ENCODE measurements around the gene ABRAXAS1. TPM values are rescaled to one million over a fixed set of nuclear protein-coding genes. Genes with fewer than 3 reads are reported as not detected.
A peak's percentile ranks its signal among the peaks of the same experiment; 100 is the strongest.
"Not testable (repeated sequence)": the region's sequence is repeated elsewhere in the genome, so short reads cannot be mapped to it uniquely, and the experiment has no call there.

ABRAXAS1 gene
- total RNA-seq, 1 donor from 2014 or later = 37.5 TPM

DNA sequence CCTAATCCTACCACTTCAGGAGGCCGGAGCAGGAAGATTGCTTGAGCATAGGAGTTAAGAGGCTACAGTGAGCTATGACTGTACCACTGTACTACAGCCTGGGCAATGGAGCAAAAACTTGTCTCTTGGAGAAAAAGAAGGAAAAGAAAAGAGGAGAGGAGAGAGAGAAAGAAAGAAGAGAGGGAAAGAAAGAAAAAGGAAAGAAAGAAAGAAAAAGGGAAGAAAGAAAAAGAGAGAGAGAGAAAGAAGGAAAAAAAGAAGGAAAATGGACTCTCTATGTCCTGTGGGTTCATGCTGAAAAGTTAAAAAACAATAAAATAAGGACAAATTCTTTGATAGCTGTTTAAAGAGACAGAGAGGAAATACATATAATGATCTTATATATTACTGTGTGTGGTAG lies 13.3 kb upstream of the ABRAXAS1 start:
- H3K27me3 Mint-ChIP-seq (ENCODE audit: unreplicated experiment) = no peaks in the 10 kb centered on the region
- no peak overlapping the region for H3K4me3 Mint-ChIP-seq (ENCODE audit: unreplicated experiment)
- no peak for DNase-seq (ENCODE audit: low spot score)
- H3K4me1 Mint-ChIP-seq (ENCODE audit: unreplicated experiment) = peaks cover 4% of the 10 kb centered on the region
- H3K36me3 Mint-ChIP-seq (ENCODE audit: low read depth, unreplicated experiment) = no peaks in the 10 kb centered on the region
- H3K27ac Mint-ChIP-seq (ENCODE audit: unreplicated experiment) = no peak overlapping the region
- no peaks in the 10 kb centered on the region for H3K9me3 Mint-ChIP-seq (ENCODE audit: unreplicated experiment)
- TF ChIP-seq, protein P1, sequence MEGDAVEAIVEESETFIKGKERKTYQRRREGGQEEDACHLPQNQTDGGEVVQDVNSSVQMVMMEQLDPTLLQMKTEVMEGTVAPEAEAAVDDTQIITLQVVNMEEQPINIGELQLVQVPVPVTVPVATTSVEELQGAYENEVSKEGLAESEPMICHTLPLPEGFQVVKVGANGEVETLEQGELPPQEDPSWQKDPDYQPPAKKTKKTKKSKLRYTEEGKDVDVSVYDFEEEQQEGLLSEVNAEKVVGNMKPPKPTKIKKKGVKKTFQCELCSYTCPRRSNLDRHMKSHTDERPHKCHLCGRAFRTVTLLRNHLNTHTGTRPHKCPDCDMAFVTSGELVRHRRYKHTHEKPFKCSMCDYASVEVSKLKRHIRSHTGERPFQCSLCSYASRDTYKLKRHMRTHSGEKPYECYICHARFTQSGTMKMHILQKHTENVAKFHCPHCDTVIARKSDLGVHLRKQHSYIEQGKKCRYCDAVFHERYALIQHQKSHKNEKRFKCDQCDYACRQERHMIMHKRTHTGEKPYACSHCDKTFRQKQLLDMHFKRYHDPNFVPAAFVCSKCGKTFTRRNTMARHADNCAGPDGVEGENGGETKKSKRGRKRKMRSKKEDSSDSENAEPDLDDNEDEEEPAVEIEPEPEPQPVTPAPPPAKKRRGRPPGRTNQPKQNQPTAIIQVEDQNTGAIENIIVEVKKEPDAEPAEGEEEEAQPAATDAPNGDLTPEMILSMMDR (IDR thresholded peaks at IDR 0.05; ENCODE audit: unreplicated experiment) = no peak

DNA sequence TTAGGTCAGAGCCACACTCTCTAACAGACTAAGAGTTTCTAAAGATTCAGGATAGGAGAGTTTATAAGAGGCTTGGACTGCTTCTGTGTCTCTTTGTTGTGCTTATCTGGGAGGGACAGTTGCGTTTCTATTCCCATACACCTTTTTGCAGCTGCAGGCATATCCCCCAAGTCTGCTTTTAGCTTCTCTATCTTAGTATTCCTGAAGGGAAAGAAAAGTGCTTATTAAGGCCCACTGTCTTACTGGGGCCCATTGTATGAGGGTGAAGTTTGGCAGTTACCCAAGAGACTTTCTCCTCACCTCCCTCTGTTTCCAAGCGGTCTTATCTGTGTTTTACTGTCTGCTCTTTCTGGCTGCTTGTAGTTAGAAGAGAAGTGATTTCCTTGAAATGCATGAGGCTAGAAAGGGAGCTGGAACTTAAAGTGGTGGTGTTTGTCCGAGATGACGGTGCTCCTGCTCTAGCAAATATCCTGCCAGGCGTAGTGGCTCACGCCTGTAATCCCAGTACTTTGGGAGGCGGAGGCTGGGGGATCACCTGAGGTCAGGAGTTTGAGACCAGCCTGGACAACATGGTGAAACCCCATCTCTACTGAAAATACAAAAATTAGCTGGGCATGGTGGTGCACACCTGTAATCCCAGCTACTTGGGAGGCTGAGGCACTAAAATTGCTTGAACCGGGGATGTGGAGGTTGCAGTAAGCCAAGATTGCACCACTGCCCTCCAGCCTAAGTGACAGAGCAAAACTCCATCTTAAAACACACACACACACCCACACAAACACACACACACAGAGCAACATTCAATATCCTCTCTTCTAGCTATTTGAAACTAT lies 11.4 kb upstream of the ABRAXAS1 start:
- not testable (repeated sequence) for DNase-seq (ENCODE audit: low spot score); H3K4me1 Mint-ChIP-seq (ENCODE audit: unreplicated experiment); H3K9me3 Mint-ChIP-seq (ENCODE audit: unreplicated experiment); H3K27me3 Mint-ChIP-seq (ENCODE audit: unreplicated experiment); H3K4me3 Mint-ChIP-seq (ENCODE audit: unreplicated experiment); H3K36me3 Mint-ChIP-seq (ENCODE audit: low read depth, unreplicated experiment); H3K27ac Mint-ChIP-seq (ENCODE audit: unreplicated experiment)

DNA sequence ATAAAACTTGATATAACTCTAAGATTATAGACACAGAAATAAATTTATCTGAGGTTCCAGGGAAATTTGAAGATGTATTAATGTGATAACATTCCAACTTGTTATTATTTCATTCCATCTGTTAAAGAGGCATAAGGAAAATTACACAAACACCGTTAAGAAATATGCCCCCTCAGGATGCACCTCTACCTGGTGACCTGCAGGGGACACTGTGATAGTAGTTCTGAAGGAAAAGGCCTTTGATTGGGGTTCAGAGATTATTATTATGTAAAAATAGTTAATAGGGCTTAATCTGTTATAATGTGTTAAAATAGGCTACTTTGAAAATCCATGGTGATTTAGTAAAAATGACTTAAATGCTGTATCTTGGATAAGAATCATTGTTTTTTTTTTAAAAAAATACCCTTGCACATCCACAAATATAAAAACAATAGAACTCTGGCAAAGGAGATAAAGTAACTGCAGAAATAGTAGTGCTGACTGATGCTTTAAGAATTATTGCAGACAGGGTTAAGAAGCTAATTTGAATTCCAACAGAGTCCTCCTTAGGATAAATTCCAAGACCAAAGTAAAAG lies 6.1 kb upstream of the ABRAXAS1 start:
- H3K4me3 Mint-ChIP-seq (ENCODE audit: unreplicated experiment) = no peak overlapping the region
- DNase-seq (ENCODE audit: low spot score) = peak; percentile 21
- H3K9me3 Mint-ChIP-seq (ENCODE audit: unreplicated experiment) = no peaks in the 10 kb centered on the region
- no peaks in the 10 kb centered on the region for H3K36me3 Mint-ChIP-seq (ENCODE audit: low read depth, unreplicated experiment)
- no peak overlapping the region for H3K27ac Mint-ChIP-seq (ENCODE audit: unreplicated experiment)
- H3K27me3 Mint-ChIP-seq (ENCODE audit: unreplicated experiment) = no peaks in the 10 kb centered on the region
- TF ChIP-seq, protein P1 (IDR thresholded peaks at IDR 0.05; ENCODE audit: unreplicated experiment) = peak; percentile 92
- H3K4me1 Mint-ChIP-seq (ENCODE audit: unreplicated experiment) = peaks cover 3% of the 10 kb centered on the region

DNA sequence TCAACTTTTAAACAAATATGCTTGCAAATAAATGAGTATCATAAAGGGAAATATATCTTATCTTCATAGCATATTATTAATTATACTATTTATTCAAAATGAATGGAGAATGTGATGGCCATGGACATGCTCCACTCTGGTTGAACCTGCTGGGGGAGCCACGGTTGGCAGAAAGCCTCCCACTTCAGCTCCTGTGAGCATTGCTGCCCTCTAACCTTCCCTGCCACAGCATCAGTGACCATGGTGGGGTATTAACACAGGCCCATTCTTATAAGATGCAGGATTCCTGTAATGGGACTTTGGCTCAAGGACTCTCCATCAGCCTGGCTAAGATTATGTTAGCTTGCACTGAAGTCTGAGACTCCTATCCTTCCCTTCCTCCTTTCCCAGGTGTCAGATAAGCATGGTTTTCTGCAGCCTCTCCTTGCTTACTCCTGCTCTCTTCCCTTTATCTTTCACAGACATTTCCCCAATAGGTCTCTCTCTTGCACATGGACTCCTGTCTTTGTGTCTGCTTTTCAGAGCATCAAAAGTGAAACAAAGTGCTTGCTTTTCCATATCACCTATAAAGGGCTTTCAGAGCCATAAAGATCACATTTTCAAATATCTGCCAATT lies 4.9 kb upstream of the ABRAXAS1 start:
- H3K9me3 Mint-ChIP-seq (ENCODE audit: unreplicated experiment) = no peaks in the 10 kb centered on the region
- peaks cover 3% of the 10 kb centered on the region for H3K4me1 Mint-ChIP-seq (ENCODE audit: unreplicated experiment)
- TF ChIP-seq, protein P1 (IDR thresholded peaks at IDR 0.05; ENCODE audit: unreplicated experiment) = no peak
- H3K27ac Mint-ChIP-seq (ENCODE audit: unreplicated experiment) = no peak overlapping the region
- H3K36me3 Mint-ChIP-seq (ENCODE audit: low read depth, unreplicated experiment) = no peaks in the 10 kb centered on the region
- H3K27me3 Mint-ChIP-seq (ENCODE audit: unreplicated experiment) = no peaks in the 10 kb centered on the region
- no peak for DNase-seq (ENCODE audit: low spot score)
- H3K4me3 Mint-ChIP-seq (ENCODE audit: unreplicated experiment) = no peak overlapping the region

DNA sequence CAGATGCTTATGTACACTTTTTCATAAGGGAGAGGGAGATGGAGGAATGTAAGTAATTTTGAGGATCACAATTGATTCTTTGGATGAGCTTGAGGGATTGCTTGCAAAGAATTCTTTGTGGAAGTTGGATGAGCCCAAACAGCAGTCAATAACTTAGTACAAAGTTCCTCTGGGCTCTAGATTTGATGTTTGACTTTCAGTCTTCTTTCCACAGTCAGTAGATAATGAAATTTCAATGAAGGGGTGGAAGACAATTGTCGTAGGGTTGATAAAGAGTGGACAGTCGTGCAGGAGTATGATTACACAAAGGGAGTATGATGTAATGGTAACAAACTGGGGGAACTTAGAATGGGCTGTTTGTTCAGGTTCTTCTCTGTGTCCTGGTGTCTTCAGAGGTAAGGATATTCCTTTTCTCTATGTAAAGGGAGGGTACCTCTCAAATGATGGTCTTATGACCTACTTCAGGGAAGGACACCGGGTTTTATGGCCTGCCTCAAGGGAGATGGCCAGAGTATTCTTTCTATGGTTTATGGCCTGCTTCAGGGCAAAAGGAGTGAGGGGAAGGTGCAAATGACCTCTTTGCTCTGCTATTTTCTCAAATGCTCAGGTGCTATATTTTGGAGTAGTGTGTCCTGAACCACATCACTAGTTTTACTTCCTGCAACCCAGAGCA lies 1.7 kb upstream of the ABRAXAS1 start:
- Mint-ChIP-seq H3K4me3 (ENCODE audit: unreplicated experiment) (no peak overlapping the region), H3K4me1 (ENCODE audit: unreplicated experiment) (peaks cover 10% of the 10 kb centered on the region), H3K27me3 (ENCODE audit: unreplicated experiment) (peaks cover 1% of the 10 kb centered on the region), H3K27ac (ENCODE audit: unreplicated experiment) (no peak overlapping the region), H3K36me3 (ENCODE audit: low read depth, unreplicated experiment) (peaks cover 3% of the 10 kb centered on the region), H3K9me3 (ENCODE audit: unreplicated experiment) (no peaks in the 10 kb centered on the region)
- DNase-seq (ENCODE audit: low spot score) = no peak
- TF ChIP-seq, protein P1 (IDR thresholded peaks at IDR 0.05; ENCODE audit: unreplicated experiment) = no peak
